Middle frontal gyrus (tissue), 1 donor: Measurements from ENCODE around the gene TK2.
"Not testable (repeated sequence)": the region's sequence is repeated elsewhere in the genome, so short reads cannot be mapped to it uniquely, and the experiment has no call there.

ENCODE experiments used
- DNase-seq: peaks from one replicate; pipeline ENCODE4 v3.0.0-alpha.2; 2015; ENCODE audit warnings: low spot score; ENCODE audit errors: extremely low spot score

Gene TK2

DNA sequence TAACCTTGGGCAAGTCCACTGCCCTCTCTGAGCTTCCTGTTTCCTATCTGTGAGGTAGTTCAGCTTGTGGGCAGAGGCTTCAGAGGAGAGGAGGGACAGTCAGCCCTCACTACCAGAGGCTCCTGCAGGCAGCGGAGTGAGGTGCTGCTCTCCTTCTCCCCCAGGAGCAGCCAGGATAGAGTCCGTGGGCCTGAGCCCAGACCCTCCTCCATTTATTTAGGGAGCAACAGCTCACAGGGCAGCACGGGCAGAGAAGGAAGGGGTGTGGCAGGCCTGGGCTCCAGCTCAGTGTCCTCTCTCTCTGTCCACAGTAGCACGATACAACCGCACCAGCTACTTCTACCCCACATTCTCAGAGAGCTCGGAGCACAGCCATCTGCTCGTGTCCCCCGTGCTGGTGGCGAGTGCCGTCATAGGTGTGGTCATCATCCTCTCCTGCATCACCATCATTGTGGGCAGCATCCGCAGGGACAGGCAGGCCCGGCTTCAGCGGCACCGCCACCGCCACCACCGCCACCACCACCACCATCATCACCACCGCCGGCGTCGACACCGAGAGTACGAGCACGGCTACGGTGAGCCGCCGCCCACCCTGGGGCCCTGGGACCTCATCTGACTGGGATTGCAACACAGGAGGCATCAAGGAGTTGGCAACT lies 80.5 kb downstream of the TK2 start:
- DNase-seq = no peak

DNA sequence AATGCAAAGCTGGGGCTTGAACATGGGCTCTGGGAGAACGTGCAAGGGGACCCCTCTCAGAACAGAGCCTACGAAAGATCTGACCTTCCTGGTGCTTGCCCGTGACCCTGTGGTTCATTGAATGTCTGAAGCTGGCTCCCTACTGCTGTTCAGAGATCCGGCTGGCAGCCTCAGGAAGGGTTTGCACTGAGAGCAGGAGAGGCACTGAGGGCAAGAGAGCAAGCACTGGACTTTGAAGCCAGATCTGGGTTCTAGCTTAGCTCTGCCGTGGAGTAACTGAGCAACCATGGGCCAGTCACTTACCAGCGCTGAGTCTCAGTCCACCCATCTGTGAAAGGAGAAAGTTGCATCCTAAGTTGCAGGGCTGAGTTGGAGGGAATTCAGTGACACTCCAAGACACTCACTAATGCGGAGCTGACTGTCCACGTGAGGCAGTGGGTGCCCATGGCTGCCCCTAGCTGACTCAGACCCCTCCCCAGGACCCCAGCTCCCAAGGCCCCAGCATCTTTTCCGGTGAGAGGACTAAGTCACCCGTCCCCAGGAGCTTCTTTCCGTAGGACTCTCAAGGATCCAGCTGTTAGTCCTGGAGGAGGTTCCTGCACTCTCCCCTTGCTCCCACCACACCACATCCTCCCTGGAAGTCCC lies 81.5 kb downstream of the TK2 start:
- DNase-seq = no peak

DNA sequence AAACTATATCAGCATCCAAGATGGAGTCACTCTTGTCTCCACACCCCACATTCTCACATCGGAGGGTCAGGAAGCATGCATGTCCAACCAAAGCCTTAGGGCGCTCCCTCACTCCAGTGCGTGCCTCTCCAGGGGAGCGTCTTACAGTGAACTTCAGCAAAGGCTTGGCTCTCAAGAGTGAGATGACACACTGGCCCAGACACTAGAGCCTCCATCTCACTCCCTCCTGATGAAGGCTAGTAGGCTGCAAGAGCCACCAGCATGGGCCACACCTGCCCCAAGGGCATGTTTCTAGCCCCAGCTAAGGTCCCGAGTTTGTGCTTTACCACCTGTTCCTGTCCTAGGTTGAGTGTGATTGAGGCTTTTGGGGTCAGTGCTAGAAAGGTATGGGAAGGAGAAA lies 82.3 kb downstream of the TK2 start:
- DNase-seq = no peak

DNA sequence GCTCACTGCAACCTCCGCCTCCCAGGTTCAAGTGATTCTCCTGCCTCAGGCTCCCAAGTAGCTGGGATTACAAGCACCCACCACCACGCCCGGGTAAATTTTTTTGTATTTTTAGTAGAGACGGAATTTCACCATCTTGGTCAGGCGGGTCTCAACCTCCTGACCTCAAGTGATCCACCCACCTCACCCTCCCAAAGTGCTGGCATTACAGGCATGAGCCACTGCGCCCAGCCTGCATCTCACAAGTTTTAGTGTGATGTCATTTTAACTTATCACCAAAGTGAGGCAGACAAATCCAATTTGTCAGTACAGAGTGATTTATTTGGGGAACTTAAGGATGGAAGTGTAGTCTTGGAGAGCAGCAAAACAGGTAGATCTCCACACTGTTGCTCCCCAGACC lies 83.3 kb downstream of the TK2 start:
- DNase-seq = not testable (repeated sequence)

DNA sequence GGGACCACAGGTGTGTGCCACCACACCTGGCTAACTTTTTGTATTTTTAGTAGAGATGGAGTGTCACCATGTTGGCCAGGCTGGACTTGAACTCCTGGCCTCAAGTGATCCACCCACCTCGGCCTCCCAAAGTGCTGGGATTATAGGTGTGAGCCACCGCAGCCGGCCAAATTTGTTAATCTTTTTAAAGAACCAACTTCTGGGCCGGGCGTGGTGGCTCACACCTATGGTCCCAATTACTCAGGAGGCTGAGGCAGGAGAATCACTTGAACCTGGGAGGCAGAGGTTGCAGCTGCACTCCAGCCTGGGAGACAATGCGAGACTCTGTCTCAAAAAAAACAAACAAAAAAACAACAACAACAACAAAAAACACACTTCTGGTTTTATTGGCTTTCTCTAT lies 84.0 kb downstream of the TK2 start:
- DNase-seq = not testable (repeated sequence)

DNA sequence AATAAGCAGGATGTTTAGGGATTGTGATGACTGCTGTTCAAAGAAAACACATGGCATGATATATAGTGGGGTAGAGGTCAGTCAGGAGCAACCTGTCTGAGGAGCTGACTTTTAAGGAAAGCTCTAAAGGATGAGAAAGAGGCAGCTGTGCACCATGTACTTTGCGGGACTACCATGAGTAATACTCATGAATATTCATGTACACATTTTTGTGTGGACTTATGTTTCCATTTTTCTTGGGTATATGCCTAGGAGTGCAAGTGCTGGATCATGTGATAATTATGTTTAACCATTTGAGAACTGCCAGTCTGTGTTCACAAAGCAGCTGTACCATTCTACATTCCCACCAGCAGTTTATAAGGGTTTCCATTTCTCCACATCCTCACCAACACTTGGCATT lies 87.0 kb downstream of the TK2 start:
- DNase-seq = no peak

DNA sequence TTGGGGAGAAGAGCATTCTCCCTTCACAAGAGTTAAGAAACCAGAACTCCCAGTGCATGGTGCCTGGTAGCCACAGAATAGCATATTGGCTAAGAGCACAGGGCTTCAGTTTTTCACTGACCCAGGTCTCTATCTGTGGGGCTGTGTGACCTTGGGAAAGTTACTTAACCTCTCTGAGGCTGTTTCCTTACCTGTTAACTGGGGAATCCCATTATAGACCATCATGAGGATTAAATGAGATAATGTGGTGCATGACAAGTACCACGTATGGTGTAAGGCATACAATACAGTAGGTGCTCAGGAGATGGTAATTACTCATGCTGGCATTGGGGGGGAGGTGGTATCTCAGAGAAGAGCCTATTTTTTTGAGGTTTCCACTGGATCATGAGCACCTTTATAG lies 89.2 kb downstream of the TK2 start:
- DNase-seq = no peak

DNA sequence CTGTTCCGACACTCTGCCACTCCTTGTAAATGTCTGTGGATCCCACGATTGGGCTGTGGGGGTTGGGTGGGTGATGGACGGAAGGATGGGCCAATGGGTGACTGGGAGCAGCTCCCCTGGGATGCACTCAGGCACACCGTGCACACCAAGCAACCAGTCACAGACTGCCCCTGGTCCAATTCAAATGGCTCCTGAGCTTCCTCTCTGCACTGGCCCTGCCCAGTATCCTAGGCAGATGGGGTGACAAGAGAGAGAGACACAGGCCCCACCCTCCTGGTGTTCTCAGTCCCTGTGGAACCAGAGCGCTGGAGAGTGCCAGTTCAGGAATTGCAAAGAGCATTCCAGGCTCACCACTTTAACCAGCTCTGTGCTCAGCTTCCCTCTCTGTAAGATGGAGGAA lies 90.0 kb downstream of the TK2 start:
- DNase-seq = no peak

DNA sequence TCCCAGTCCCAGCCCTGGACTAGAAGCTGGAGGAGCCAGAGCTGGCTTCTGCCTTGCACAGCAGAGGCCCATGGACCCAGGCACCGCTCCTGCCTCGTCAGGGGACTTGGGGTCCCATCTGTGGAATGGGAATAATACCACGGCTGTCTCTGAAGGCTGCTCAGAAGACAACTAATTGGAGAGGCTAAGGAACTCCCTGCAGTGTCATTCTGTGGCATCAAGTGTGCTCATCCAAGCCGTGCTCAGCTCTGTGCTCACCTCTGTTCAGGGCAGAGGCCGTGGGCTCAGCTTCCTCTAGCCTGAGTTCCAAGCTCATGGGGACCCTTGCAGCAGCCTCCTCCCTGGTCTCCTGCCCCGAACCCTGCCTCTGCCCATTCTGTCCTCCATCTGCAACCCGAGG lies 91.1 kb downstream of the TK2 start:
- no peak for DNase-seq

DNA sequence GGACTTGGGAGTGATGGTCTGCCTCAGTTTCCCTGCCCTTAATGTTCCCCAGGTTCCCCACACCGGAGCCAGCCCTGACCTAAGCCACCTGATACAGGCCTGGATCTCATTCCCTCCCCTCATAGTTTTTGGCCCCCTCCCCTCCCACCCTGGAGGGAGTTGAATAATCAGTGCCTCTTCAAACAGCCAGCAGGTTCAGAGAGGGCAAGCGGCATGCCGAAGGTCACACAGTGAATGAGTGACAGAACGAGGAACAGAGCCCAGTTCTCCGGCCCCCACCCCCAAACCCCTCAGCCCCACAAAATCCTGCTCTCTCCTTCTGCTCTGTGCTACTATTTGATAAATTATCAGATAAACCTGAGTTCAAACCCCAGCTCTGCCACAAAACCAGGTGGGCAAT lies 91.6 kb downstream of the TK2 start:
- DNase-seq = no peak
